Left renal pelvis (tissue), 4 donors: Measurements from ENCODE around the gene APAF1. TPM values are rescaled to one million over a fixed set of nuclear protein-coding genes. Genes with fewer than 3 reads are reported as not detected.
"Not testable (repeated sequence)": the region's sequence is repeated elsewhere in the genome, so short reads cannot be mapped to it uniquely, and the experiment has no call there.

ENCODE experiments used
- DNase-seq, 4 donors: peaks; one replicate each; pipeline ENCODE4 v3.0.0-alpha.2; 2013; ENCODE audit warnings: low read depth in 4 of 4, low spot score in 3 of 4
- polyA plus RNA-seq, 4 donors: library from polyadenylated mRNA; unstranded; fragments of 120-200 nt; gene quantifications; one replicate each; pipeline ENCODE4 v1.2.1, GENCODE V29; 2013; ENCODE audit not compliant: insufficient read length in 4 of 4

APAF1 gene
- polyA plus RNA-seq, 4 donors: 31.5 to 47.0 (median 38.6) TPM

- DNase-seq: no peak
Observed at GRCh38 chr12:98754095-98754494, 109.0 kb downstream of the APAF1 start.

- not testable (repeated sequence) for DNase-seq
Observed at GRCh38 chr12:98755855-98756254, 110.8 kb downstream of the APAF1 start.

GRCh38 chr12:98757455-98757854 is 112.4 kb downstream of the APAF1 start:
- DNase-seq: no peak

GRCh38 chr12:98758331-98758730 is 113.2 kb downstream of the APAF1 start:
- DNase-seq: no peak

- DNase-seq: no peak
Observed at GRCh38 chr12:98763656-98764055, 118.6 kb downstream of the APAF1 start.

GRCh38 chr12:98767248-98767647 is 122.2 kb downstream of the APAF1 start:
- no peak for DNase-seq

- DNase-seq: no peak
Observed at GRCh38 chr12:98769068-98769467, 124.0 kb downstream of the APAF1 start.

GRCh38 chr12:98770230-98770629 is 125.1 kb downstream of the APAF1 start:
- no peak for DNase-seq

- DNase-seq: no peak
Observed at GRCh38 chr12:98771811-98772752, 127.0 kb downstream of the APAF1 start.

- no peak for DNase-seq
Observed at GRCh38 chr12:98772818-98773217, 127.7 kb downstream of the APAF1 start.

GRCh38 chr12:98780261-98780660 is 135.2 kb downstream of the APAF1 start:
- no peak for DNase-seq

GRCh38 chr12:98783420-98783819 is 138.3 kb downstream of the APAF1 start:
- no peak for DNase-seq

Other genes starting within 250 kb of the APAF1 start
- 100 to 1,000 TPM; 187 to 215 (median 201) TPM for gene TMPO, start 129.7 kb upstream of the APAF1 start, polyA plus RNA-seq
- 100 to 1,000 TPM; 528 to 733 (median 604) TPM for gene SLC25A3, start 51.6 kb upstream of the APAF1 start, polyA plus RNA-seq
- gene IKBIP, start 502 bp upstream of the APAF1 start, polyA plus RNA-seq: 10 to 100 TPM; 23.1 to 34.7 (median 30.3) TPM